Measurements from ENCODE around the gene ATXN1. TPM values are rescaled to one million over a fixed set of nuclear protein-coding genes. Genes with fewer than 3 reads are reported as not detected.

ATXN1 gene
- total and polyA plus RNA-seq, 2 experiments from 2014 or later, result 4.8 to 9.1 TPM

- H3K9me2 ChIP-seq (ENCODE audit: insufficient read depth), result no peaks in the 10 kb centered on the region
- no peak overlapping the region for H2AFZ ChIP-seq
- H3K36me3 ChIP-seq (ENCODE audit: insufficient read depth), result no peaks in the 10 kb centered on the region
- H3K27ac ChIP-seq (ENCODE audit: low read depth), result no peak overlapping the region
- no peaks in the 10 kb centered on the region for H3K4me1 ChIP-seq (ENCODE audit: insufficient read depth)
- Mint-ChIP-seq H3K4me3 (no peak overlapping the region), H3K36me3 (ENCODE audit: low read depth) (no peaks in the 10 kb centered on the region), H3K27ac (no peak overlapping the region), H3K27me3 (ENCODE audit: insufficient read depth, low read depth, poor library complexity) (no peaks in the 10 kb centered on the region), H3K9me3 (no peaks in the 10 kb centered on the region), H3K4me1 (peaks cover 6% of the 10 kb centered on the region)
- ATAC-seq (no peak), DNase-seq (ENCODE audit: low spot score) (no peak)
- H3F3A ChIP-seq (replicated peaks; ENCODE audit: low read depth), result no peaks in the 10 kb centered on the region
- H4K20me1 ChIP-seq (replicated peaks; ENCODE audit: insufficient read depth), result no peaks in the 10 kb centered on the region
- no peaks in the 10 kb centered on the region for H3K79me2 ChIP-seq (replicated peaks; ENCODE audit: insufficient read depth)
- TF ChIP-seq CTCF (conservative IDR thresholded peaks at IDR 0.05; ENCODE audit: low read depth in 2 of 2) (no peak), JUNB (IDR thresholded peaks at IDR 0.05; ENCODE audit: unreplicated experiment) (no peak)
- H3K4me3 ChIP-seq, result no peak overlapping the region
- H3K27me3 ChIP-seq (ENCODE audit: insufficient read depth), result no peaks in the 10 kb centered on the region
- no peak overlapping the region for H3K4me2 ChIP-seq
Measured at GRCh38 chr6:16575655-16576054, 185.6 kb downstream of the ATXN1 start.

- Histone ChIP-seq H3F3A (replicated peaks; ENCODE audit: low read depth) (no peaks in the 10 kb centered on the region), H3K79me2 (replicated peaks; ENCODE audit: insufficient read depth) (no peaks in the 10 kb centered on the region), H3K36me3 (ENCODE audit: insufficient read depth) (no peaks in the 10 kb centered on the region), H3K4me2 (no peak overlapping the region), H3K27ac (ENCODE audit: low read depth) (no peak overlapping the region), H2AFZ (no peak overlapping the region), H3K27me3 (ENCODE audit: insufficient read depth) (no peaks in the 10 kb centered on the region), H3K4me3 (no peak overlapping the region), H4K20me1 (replicated peaks; ENCODE audit: insufficient read depth) (no peaks in the 10 kb centered on the region), H3K4me1 (ENCODE audit: insufficient read depth) (no peaks in the 10 kb centered on the region), H3K9me2 (ENCODE audit: insufficient read depth) (no peaks in the 10 kb centered on the region)
- H3K4me3 Mint-ChIP-seq, result no peak overlapping the region
- DNase-seq (ENCODE audit: low spot score), result peak; percentile 19
- no peak overlapping the region for H3K27ac Mint-ChIP-seq
- H3K4me1 Mint-ChIP-seq, result peaks cover 6% of the 10 kb centered on the region
- no peak for TF ChIP-seq ETS1 (IDR thresholded peaks at IDR 0.05)
- TF ChIP-seq ZNF114 (CRISPR knock-in tag; IDR thresholded peaks at IDR 0.05), result no peak
- no peak for TF ChIP-seq ZNF331 (CRISPR knock-in tag; IDR thresholded peaks at IDR 0.05; ENCODE audit: low read depth)
- TF ChIP-seq POLR2AphosphoS5 (IDR thresholded peaks at IDR 0.05; ENCODE audit: low read depth), result no peak
- TF ChIP-seq CTCF (conservative IDR thresholded peaks at IDR 0.05; ENCODE audit: low read depth in 2 of 2), result no peak
- no peak for TF ChIP-seq EZH2phosphoT487 (IDR thresholded peaks at IDR 0.05; ENCODE audit: unreplicated experiment)
- no peak for TF ChIP-seq CREB1 (CRISPR knock-in tag; IDR thresholded peaks at IDR 0.05; ENCODE audit: low read depth)
- TF ChIP-seq EZH2 (IDR thresholded peaks at IDR 0.05; ENCODE audit: low read depth, unreplicated experiment), result no peak
- no peak for TF ChIP-seq STAT1 (IDR thresholded peaks at IDR 0.05; ENCODE audit: unreplicated experiment)
- TF ChIP-seq REST (IDR thresholded peaks at IDR 0.05; ENCODE audit: unreplicated experiment), result no peak
- TF ChIP-seq NANOG (IDR thresholded peaks at IDR 0.05; ENCODE audit: borderline replicate concordance), result no peak
- no peak for TF ChIP-seq JUNB (IDR thresholded peaks at IDR 0.05; ENCODE audit: unreplicated experiment)
- H3K36me3 Mint-ChIP-seq (ENCODE audit: low read depth), result no peaks in the 10 kb centered on the region
- no peaks in the 10 kb centered on the region for H3K9me3 Mint-ChIP-seq
- peak; percentile 61 for ATAC-seq
- H3K27me3 Mint-ChIP-seq (ENCODE audit: insufficient read depth, low read depth, poor library complexity), result no peaks in the 10 kb centered on the region
Measured at GRCh38 chr6:16572943-16573342, 188.3 kb downstream of the ATXN1 start.

Measured in GM23338 (cell line).